ENCODE measurements around the gene ECSIT. TPM values are rescaled to one million over a fixed set of nuclear protein-coding genes. Genes with fewer than 3 reads are reported as not detected.
A peak's percentile ranks its signal among the peaks of the same experiment; 100 is the strongest.

The ECSIT gene
- total and polyA plus RNA-seq, 4 donors: 31.7 to 58.8 (median 40.4) TPM

- no peak overlapping the region for H3K27ac ChIP-seq (ENCODE audit: low read depth in 1 of 2, low read length in 1 of 2)
- ATAC-seq (ENCODE audit: insufficient read depth, low FRiP score): no peak
- H3K4me3 ChIP-seq: no peak overlapping the region
- H3K36me3 ChIP-seq (ENCODE audit: control insufficient read depth in 4 of 4, insufficient read depth in 4 of 4, low read length in 4 of 4): peaks cover 0 to 18% (median 0%) of the 10 kb centered on the region in 4 donors
- no peaks in the 10 kb centered on the region for H3K9me3 ChIP-seq (ENCODE audit: control insufficient read depth in 4 of 4, insufficient read depth in 3 of 4, low read length in 3 of 4)
- no peak for TF ChIP-seq CTCF (IDR thresholded peaks at IDR 0.05; ENCODE audit: control extremely low read depth, extremely low read depth)
- no peaks in the 10 kb centered on the region for H3K4me1 ChIP-seq (ENCODE audit: control insufficient read depth in 5 of 5, insufficient read depth in 5 of 5, low read length in 5 of 5)
- no peak overlapping the region for H3K9ac ChIP-seq (ENCODE audit: insufficient read depth in 1 of 2, low read length in 2 of 2)
- no peak for DNase-seq
- WGBS, 2 donors: 73 to 87% methylated on average over 7 of the region's 7 CpGs
- H3K27me3 ChIP-seq (ENCODE audit: control insufficient read depth in 3 of 3, insufficient read depth in 3 of 3, low read length in 2 of 3): no peaks in the 10 kb centered on the region
Observed at GRCh38 chr19:11499890-11500420, 29.0 kb downstream of the ECSIT start.

- H3K9me3 ChIP-seq (ENCODE audit: control insufficient read depth in 4 of 4, insufficient read depth in 3 of 4, low read length in 3 of 4): no peaks in the 10 kb centered on the region
- H3K36me3 ChIP-seq (ENCODE audit: control insufficient read depth in 4 of 4, insufficient read depth in 4 of 4, low read length in 4 of 4): peaks cover 0 to 22% (median 2%) of the 10 kb centered on the region in 4 donors
- 83 to 89% methylated on average over 6 of the region's 6 CpGs for WGBS, 2 donors
- ATAC-seq (ENCODE audit: insufficient read depth, low FRiP score) (no peak), DNase-seq (no peak)
- no peak overlapping the region for H3K4me3 ChIP-seq
- no peak overlapping the region for H3K27ac ChIP-seq (ENCODE audit: low read depth in 1 of 2, low read length in 1 of 2)
- H3K9ac ChIP-seq (ENCODE audit: insufficient read depth in 1 of 2, low read length in 2 of 2): no peak overlapping the region
- H3K4me1 ChIP-seq (ENCODE audit: control insufficient read depth in 5 of 5, insufficient read depth in 5 of 5, low read length in 5 of 5): no peaks in the 10 kb centered on the region
- no peaks in the 10 kb centered on the region for H3K27me3 ChIP-seq (ENCODE audit: control insufficient read depth in 3 of 3, insufficient read depth in 3 of 3, low read length in 2 of 3)
- no peak for TF ChIP-seq CTCF (IDR thresholded peaks at IDR 0.05; ENCODE audit: control extremely low read depth, extremely low read depth)
Observed at GRCh38 chr19:11499220-11499726, 29.7 kb downstream of the ECSIT start.

- Histone ChIP-seq H3K9me3 (ENCODE audit: control insufficient read depth in 4 of 4, insufficient read depth in 3 of 4, low read length in 3 of 4) (no peaks in the 10 kb centered on the region), H3K36me3 (ENCODE audit: control insufficient read depth in 4 of 4, insufficient read depth in 4 of 4, low read length in 4 of 4) (peaks cover 0 to 22% (median 2%) of the 10 kb centered on the region in 4 donors), H3K9ac (ENCODE audit: insufficient read depth in 1 of 2, low read length in 2 of 2) (no peak overlapping the region), H3K27ac (ENCODE audit: low read depth in 1 of 2, low read length in 1 of 2) (no peak overlapping the region), H3K4me1 (ENCODE audit: control insufficient read depth in 5 of 5, insufficient read depth in 5 of 5, low read length in 5 of 5) (no peaks in the 10 kb centered on the region), H3K27me3 (ENCODE audit: control insufficient read depth in 3 of 3, insufficient read depth in 3 of 3, low read length in 2 of 3) (no peaks in the 10 kb centered on the region), H3K4me3 (no peak overlapping the region)
- ATAC-seq (ENCODE audit: insufficient read depth, low FRiP score) (no peak), DNase-seq (peak; percentile 24 to 51 (median 29))
- 75 to 76% methylated on average over 17 of the region's 17 CpGs for WGBS, 2 donors
- no peak for TF ChIP-seq CTCF (IDR thresholded peaks at IDR 0.05; ENCODE audit: control extremely low read depth, extremely low read depth)
Observed at GRCh38 chr19:11496391-11497163, 32.4 kb downstream of the ECSIT start.
